GM21825 (cell line): ENCODE results near the gene MYH16.
"Not testable (repeated sequence)": the region's sequence is repeated elsewhere in the genome, so short reads cannot be mapped to it uniquely, and the experiment has no call there.

Experiments used
- ATAC-seq: cut with Tn5 transposase; IDR thresholded peaks from one replicate; pipeline ENCODE4 v1.9.1; 2021; ENCODE audit warnings: mild to moderate bottlenecking, moderate library complexity; ENCODE audit not compliant: unreplicated experiment

Gene MYH16

DNA sequence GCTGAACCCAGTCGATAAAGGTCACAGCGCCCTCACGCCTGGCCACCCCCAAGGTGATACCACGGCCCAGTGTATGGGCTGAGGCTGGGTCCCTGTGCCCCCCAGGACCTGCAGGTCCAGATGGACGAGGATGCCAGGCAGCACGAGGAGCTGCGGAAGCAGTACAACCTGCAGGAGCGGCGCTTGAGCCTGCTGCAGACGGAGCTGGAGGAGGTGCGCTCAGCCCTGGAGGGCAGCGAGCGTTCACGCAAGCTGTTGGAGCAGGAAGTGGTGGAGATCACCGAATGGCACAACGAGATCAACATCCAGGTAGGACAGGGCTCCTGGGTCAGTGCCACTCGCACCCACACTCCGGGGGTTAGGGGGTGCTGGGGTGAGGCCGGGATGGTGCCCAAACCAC, 28.9 kb downstream of the MYH16 start:
- no peak for ATAC-seq

DNA sequence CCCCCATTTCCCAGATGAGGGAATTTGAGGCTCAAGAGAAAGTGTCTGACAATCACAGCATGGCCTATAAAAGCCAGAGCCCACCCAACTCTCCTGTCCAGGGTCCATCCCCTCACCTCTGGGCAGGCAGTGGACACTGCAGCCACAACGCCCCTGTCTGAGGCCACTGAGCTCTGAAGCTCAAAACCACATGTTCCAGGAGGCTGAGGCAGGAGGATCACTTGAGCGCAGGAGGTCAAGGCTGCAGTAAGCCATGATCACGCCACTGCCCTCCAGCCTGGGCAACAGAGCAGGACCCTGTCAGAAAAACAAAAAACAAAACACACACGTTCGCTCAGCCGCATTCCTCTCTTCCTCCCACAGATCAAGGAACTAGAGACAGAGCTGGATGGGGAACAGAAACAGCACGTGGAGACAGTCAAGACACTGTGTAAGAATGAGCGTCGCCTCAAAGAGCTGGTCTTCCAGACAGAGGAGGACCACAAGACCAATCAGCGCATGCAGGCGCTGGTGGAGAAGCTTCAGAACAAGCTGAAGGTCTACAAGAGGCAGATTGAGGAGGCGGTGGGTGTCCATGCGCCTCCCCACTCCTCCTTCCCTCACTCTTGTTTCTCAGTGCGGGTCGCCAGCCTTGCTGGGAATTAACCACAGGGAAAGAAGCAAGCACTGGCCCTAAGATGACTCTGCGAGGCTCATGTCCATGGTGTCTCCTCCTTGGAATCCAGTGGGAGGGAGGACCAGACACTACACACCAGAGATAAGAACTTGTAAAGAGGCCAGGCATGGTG, 33.0 kb downstream of the MYH16 start:
- no peak for ATAC-seq

DNA sequence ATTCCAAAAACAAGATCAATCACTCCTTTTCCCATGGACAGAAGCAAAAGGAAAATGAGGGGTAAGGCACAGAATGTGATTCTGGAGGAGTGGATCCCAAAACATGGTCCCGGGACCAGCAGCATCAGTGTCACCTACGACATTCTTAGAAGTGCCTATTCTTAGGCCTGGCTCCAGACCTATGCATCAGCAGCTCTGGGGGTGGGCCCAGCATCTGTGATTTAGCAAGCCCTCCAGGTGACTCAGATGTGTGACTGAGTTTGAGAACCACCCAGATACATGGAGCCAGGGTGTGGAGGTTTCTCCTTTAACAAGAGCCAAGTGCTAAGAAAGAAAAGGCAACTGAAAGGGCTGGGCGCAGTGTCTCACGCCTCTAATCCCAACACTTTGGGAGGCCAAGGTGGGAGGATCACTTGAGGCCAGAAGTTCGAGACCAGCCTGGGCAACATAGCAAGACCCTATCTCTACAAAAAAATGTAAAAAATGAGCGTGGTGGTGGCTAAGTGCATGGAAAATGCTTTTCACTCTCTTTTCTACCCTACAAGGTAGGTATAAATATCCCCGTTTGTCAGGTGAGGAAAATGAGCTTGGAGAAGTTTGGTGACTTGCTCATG, 35.9 kb downstream of the MYH16 start:
- ATAC-seq, result no peak

DNA sequence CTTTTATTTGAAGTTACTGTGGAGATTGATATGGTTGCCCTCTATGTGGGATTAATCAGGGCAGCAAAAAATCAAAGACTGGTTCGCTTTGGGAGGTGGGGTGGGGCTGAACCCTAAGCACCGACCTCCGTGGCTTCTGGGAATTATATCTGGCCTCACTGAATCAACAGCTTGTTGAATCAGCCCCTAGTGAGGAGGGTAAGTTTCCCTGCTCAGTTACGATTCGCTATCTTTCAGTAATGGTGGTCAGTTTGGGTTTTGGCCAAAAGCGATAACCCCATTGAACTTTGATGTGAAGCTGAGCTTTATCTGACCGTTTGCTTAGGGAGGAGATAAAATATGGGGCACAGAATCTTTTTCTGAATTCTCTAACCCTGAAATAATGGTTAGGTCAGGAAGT, 36.5 kb downstream of the MYH16 start:
- ATAC-seq, result no peak

DNA sequence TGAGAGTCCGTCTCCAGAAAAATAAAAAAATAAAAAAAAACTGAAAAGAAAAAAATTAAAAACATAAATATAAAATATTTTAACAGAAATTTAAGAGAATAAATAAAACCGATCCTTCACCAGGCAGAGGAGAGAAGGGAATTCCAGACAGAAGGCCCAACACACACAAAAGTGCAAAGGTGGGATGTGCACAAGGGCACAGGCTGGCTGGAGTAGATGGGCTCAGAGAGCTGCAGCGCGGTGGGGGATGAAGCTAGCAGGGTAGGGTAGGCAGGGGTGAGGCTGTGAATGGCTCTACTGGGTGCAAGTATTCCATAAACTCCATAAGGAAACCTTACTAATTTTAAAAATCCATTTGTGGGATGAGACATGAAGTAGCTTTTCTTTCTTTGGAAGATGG, 37.4 kb downstream of the MYH16 start:
- no peak for ATAC-seq

DNA sequence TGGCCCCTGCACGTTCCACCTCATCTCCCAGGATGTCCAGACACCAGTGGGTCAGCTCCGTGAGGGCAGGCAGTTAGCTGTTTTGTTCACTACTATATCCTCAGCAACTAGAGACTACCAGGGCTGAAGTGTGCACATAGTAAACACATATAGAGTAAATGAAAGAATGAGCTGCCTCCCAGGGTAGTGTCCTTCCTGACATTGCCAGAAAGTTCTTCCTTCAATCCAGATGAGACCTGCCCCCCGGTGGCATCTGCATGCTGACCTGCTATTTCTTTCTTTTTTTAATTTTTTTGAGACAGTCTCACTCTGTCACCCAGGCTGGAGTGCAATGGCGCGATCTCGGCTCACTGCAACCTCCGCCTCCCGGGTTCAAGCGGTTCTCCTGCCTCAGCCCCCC, 39.1 kb downstream of the MYH16 start:
- ATAC-seq, result no peak

DNA sequence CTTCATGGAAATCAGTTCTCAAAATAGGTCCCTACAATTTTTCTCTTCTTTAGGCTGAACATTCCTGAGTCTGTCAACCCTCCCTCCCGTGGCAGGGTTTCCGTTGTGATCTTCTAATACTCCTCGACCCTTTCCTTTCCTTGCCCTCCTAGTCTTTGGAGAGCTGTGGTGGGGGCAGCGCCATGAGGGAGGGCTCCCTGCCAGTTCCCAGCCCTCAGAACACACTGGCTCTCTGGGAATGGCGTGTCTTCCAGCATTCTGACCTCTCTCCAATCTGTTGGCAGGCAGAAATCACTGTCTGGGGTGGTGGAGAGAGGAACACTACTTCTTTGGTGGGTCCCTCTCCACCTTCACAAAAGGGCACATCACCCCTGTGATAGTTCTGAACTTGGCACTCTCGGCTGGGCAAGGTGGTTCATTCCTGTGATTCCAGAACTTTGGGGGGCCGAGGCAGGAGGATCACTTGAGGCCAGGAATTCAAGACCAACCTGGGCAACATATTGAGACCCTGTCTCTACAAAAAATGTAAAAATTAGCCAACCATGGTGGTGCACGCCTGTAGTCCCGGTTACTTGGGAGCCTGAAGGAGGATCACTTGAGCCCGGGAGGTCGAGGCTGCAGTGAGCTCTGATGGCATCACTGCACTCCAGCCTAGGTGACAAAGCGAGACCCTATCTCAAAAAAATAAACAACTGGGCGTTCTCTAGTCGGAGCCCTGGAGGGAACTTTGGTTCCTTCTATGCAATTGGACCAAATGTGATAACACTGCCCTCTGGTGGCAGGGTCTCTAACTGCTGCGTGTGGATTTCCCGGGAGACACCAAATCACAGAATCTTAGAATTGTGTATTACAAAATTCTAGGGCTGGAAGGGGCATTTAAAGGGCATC, 39.9 kb downstream of the MYH16 start:
- no peak for ATAC-seq

DNA sequence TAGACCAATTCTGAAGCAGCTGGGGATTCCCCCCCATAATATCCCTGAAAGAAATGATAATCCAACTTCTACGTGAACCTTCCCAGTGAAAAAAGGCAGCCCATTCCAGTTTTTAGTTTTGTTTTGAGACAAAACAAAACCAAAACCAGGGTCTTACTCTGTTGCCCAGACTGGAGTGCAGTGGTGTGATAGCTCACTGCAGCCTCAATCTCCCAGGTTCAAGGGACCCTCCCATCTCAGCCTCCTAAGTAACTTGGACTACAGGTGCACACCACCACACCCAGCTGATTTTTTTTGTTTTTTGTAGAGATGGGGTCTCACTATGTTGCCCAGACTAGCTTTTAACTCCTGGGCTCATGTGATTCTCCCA, 40.5 kb downstream of the MYH16 start:
- ATAC-seq, result no peak

DNA sequence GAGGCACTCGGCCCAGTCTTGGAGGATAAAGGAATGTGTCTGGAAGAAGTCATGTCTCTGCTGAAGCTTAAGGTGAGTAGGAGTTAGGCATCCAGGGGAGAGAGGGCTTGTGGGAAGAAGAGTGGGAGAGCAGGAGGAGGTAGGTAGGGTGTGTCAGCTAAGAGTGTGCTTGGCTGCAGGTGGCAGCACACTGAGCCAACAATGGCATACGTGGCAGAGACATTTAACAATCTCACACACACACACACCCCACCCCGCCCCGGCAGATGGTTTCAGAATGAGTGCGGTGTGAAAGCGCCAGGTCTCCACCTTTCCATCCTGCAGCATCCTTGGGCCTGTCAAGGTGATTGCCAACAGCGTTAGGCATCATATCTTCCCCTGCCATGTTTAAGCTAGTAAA, 41.9 kb downstream of the MYH16 start:
- no peak for ATAC-seq

DNA sequence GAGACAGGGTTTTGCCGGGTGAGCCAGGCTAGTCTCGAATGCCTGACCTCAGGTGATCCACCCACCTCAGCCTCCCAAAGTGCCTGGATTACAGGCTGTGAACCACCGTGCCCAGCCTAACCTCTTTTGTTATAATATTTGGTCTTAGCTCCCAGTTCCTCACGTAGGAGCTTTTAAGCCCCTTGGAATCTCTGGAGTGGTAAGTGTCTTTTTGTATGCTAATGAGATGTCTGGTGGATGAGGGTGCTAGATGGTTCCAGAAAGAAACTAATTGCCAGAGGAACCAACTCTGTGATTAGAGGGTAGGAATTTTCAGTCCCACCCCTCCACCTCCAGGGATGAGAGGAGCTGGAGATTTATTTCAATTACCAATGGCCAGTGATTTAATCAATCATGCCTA, 47.7 kb downstream of the MYH16 start:
- ATAC-seq, result no peak

DNA sequence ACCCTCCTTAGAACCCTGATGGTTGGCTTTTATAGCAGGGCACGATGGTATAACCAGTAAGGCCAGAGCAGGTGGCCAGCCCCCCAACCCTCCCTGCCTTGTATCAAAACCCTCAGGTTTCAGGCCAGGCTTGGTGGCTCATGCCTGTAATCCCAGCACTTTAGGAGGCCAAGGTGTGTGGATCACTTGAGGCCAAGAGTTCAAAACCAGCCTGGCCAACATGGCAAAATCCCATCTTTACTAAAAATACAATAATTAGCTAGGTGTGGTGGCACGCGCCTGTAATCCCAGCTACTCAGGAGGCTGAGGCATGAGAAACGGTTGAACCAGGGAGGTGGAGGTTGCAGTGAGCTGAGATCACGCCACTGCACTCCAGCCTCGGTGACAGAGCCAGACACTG, 50.0 kb downstream of the MYH16 start:
- ATAC-seq, result not testable (repeated sequence)

DNA sequence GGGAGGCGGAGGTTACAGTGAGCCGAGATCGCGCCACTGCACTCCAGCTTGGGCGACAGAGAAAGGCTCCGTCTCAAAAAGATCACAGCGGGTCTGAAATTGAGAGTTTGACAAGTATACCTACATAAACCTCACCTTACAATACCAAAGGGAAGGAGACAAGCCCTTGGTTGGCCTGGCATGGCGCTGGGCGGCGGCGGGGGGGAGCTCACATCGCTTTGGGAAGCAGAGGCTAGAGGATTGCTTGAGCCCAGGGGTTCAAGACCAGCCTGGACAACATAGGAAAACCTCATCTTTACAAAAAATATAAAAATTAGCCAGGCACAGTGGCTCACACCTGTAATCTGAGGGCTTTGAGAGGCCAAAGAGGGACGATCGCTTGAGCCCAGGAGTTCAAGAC, 51.9 kb downstream of the MYH16 start:
- no peak for ATAC-seq

DNA sequence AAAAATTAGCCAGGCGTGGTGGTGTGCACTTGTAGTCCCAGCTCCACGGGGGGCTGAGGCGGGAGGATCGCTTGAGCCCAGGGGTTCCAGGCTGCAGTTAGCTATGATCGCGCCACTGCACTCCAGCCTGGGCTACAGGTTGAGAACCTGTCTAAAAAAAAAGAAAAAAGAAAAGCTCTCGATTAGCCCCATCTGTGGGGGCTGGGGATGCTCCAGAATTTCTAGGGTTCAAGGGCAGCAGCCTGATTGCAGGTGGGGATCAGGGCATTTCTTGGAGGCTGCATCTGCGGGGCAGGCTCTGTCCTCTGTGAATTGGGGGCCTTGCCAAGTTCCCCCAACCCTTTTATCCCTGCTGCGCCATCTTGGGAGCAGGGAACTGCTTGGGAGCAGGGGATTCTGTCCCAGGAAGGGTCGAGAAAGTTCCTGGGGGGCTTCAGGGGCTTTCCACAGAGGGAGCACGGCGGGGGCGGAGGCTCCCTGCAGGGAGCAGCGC, 52.4 kb downstream of the MYH16 start:
- no peak for ATAC-seq

DNA sequence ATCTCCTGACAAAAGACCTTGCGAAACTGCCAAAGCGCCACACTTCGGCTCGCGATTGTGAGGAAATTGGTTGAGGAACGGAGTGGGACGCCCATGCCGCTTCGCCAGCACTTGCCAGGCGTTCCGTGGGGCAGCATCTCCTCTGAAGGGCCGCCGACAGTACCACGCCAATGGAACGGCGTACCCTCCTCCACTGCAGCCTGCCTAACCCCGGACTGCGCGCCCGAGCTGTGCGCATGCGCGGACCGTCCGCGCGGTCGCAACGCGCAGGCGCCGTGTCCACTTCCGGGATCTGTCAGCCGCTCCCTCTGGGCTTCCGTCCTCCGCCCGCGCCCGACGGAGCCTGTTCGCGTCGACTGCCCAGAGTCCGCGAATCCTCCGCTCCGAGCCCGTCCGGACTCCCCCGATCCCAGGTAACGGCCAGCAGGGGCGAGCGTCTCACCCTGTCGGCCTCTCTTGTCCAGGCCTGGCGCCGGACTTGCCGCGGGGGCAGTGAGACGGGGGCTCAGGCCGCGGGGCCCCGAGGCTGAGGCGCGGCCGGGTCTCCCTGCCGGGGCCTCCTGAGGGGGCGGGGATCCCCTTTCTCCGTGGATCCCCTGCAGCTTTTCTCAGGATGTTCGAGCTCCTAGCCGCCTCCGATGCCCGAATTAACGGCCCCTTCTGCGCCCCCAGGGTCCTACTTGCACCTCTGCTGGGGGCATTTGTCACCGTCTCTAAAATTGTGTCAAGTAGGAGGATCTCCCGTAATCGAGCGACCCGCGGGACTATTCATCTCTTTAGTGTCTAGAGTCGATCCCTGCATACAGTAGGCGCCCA, 53.2 kb downstream of the MYH16 start, which contains the start of gene ARPC1A:
TSS of gene ARPC1A (plus strand) at position 307 of the 816 bp plus-strand sequence. CDS start 7,456 bp downstream, outside the sequence.
- ATAC-seq, result peak; percentile 86

DNA sequence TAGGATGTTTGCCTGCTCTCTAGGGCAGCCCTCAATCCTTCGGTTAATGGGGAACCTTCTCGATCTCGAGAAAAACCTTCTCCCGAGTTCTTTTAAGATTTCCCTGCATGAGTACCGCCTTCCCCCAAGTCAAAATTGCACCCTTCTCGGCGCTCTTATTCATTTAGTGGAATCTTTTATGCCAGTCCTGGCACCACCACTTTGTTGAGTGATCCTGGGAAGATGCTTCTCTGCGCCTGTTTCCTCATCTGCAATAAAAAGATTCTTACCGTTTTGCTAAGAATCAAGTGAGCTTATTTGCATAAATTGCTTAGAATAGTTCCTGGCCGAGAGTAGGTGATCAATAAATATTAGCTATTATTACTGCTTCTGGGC, 53.8 kb downstream of the MYH16 start:
- ATAC-seq, result peak; percentile 1

DNA sequence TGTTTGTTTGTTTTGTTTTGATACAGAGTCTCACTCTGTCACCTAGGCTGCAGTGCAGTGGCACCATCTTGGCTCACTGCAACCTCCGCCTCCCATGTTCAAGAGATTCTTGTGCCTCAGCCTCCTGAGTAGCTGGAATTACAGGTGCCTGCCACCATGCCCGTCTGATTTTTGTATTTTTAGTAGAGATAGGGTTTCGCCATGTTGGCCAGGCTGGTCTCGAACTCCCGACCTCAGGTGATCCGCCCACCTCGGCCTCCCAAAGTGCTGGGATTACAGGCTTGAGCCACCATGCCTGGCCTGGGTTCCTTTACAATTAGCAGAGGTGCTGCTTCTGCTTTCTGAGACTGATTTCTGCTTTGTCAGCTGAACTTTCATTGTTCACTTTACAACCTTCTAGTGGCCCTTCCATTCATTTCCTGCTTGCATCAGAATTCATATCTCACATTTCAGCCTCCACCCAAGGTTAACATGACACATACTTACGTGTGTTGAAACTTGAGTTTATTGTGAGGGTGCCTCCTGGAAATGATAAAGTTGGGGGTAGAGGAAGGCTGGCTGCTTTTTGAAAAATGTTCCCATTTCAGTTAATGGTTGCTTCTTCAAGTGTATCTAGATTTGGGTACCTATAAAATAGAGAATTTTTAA, 57.8 kb downstream of the MYH16 start:
- not testable (repeated sequence) for ATAC-seq

DNA sequence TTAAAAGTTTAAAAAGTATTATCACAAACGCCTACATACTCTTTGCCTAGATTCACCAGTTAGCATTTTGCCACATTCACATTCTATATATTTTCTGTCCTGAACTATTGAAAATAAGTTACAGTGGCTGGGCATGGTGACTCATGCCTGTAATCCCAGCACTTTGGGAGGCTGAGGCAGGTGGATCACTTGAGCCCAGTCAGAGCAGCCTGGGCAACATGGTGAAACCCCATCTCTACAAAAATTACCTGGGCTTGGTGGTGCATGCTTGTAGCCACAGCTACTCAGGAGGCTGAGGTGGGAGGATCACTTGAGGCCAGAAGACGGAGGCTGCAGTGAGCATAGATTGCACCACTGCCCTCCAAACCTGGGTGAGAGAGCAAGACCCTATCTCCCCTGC, 58.4 kb downstream of the MYH16 start:
- no peak for ATAC-seq

DNA sequence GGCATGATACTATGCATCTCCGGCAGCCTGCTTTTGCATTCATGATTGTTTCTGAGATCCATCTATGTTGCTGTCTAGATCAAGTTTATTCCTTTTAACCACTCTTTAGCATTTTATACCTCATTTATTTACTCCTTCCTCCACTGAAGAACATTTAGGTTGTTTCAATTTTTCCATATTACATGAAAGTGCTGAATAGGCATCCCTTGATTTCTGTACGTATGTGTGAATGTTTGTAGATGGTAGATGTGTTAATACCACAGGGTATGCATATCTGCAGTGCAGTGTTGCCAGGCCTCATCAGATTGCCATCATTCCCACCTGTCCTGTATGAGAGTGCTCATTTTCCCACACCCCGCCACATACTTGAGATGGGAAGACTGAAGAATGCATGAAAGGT, 67.0 kb downstream of the MYH16 start:
- no peak for ATAC-seq

DNA sequence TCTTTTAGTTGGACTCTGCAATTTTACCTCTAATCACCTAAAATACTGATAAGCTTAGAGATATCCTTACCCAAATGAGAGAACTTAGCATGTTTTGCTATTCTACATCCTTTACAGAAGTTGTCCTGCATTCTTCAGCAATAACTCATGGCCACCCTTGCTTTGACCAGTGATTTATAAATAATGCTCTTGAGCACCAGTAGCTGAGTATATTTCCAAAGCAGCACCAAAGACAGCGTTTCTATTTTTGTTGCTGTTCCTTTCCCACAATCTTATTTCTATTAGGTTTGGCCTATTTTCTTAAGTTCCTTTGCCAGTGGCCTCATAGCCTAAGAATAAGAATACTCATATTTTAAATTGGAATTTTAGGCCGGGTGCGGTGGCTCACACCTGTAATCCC, 68.0 kb downstream of the MYH16 start:
- ATAC-seq, result no peak

DNA sequence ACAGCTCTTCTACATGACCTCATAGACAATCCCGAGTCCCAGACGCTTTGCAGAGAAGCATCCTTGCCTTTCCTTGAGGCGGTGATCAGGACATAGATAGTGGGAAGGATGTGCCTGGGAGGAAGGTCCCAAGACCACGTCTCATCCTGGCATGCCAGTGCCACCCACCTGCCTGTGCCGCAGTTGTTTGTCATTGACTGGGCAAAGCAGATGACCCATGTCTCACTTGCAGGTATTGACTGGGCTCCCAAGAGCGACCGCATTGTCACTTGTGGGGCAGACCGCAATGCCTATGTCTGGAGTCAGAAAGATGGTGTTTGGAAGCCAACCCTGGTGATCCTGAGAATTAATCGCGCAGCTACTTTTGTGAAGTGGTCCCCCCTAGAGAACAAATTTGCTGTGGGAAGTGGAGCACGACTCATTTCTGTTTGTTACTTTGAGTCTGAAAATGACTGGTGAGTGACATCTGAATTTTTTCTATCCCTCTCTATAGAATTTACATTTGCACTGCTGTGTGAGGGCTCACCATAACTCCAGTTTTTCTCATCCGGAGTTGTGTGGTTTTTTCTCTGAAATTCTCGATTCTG, 71.5 kb downstream of the MYH16 start:
- no peak for ATAC-seq
